HG02884 (cell line): ENCODE data around the gene NOL7.

Source experiments
- ATAC-seq: cut with Tn5 transposase; IDR thresholded peaks from one replicate; pipeline ENCODE4 v1.9.1; 2021; ENCODE audit warnings: mild to moderate bottlenecking, moderate library complexity; ENCODE audit not compliant: unreplicated experiment

NOL7 gene

DNA sequence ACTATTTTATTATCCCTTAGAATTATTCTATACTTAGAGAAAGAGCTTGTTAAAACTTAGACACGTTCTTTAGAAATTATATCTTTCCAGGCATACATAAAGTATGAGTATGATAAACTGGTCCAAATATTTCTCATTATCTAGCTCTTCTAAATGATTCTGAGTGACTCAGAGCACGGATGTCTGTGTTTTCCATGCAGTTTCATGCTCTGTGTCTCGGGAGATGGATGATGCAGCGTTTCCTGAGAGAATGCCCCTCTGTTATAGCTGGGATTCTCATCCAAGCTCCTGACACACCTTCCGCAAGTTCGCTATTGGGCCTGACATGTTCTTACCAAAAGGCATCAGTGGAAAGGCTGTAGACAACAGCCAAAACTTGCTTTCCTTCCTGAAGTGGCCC, 21.4 kb upstream of the NOL7 start:
- ATAC-seq: no peak

- no peak for ATAC-seq
Measured at GRCh38 chr6:13597073-13597472, 18.1 kb upstream of the NOL7 start.

DNA sequence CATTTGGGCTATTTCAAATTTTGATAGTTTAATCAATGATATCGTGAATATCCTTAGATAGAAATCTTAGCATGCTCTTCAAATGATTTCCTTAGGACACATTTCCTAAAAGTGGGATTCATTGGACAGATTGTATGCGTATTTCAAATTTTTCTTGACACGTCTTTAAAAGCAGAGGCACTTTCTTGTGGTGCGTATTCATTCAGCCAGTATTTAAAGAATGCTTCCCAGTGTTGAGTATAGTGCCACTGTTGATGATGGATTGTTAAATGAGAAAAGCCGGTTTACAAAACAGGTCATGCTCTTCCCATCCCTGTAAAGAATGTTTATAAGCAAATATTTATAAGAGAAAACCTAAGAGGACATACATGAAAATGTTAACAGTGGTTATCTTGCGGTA, 15.1 kb upstream of the NOL7 start:
- ATAC-seq: no peak

GRCh38 chr6:13604135-13604534, 11.0 kb upstream of the NOL7 start:
- no peak for ATAC-seq

GRCh38 chr6:13604546-13605416, 10.4 kb upstream of the NOL7 start:
- ATAC-seq: no peak

- ATAC-seq: no peak
Measured at GRCh38 chr6:13605634-13606033, 9.5 kb upstream of the NOL7 start.

DNA sequence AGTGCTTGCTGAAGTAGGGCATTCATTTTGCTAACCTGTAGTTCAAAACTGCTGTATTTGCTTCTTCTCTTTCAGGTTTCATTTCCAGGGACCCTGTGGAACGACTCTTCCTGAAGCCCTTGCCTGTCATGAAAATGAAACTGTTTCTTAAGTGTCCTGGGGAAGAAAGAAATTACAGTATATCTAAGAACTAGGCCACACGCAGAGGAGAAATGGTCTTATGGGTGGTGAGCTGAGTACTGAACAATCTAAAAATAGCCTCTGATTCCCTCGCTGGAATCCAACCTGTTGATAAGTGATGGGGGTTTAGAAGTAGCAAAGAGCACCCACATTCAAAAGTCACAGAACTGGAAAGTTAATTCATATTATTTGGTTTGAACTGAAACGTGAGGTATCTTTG, 3.4 kb upstream of the NOL7 start:
- ATAC-seq: no peak

GRCh38 chr6:13613029-13613594, 2.0 kb upstream of the NOL7 start:
- ATAC-seq: no peak

DNA sequence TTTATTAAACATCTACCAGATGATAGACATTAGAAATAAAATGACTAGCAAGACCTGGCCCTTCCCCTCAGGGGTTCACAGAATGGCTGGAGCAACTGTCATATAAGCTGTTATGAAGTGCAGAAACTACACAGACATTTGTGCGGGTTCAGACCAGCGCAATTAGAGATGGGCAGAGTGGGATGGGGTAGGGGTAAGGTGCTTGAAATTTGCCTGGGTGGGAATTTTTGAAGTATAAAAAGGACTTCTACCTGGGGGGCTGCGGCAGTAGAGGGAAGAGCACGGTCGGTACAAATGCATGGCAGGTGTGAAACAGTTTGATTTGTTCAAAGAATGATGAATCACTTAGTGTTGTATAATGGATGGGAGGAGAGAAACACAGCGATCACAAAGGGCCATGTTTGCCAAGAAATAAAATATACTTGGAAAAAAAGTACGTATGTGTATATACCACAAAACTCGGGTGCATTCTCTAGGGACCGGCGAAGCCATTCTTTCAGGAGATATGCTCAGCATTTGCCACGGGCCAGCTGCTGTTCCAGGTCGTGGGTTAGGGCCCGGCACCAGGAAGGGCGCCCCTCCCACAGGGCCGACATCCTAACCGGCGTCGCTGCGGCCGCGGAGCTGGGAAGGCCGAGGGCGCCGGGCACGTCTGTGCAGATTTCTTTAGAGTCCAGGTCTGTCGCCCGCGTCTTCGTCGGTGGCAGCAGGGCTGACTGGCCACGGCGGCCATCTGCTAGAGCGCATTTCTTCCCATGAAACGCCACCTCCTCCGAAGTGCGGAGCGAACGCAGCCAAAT, 809 bp upstream of the NOL7 start:
- peak; percentile 6 for ATAC-seq

DNA sequence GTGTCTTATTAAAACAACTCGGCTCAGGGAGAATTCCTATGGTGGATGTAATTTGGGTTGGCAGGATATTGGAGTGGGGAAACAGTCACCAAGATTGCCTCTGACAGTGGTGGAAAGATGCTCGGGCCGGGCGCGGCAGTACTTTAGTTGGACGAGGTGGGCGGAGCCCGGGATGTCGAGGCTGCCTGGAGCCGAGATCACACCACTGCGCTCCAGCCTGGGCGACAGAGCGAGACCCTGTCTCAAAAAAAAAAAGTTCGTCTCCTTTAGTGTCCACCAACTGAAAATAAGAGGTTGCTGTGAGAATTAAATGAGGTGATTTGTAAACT, 621 bp downstream of the NOL7 start:
- ATAC-seq: peak; percentile 20

DNA sequence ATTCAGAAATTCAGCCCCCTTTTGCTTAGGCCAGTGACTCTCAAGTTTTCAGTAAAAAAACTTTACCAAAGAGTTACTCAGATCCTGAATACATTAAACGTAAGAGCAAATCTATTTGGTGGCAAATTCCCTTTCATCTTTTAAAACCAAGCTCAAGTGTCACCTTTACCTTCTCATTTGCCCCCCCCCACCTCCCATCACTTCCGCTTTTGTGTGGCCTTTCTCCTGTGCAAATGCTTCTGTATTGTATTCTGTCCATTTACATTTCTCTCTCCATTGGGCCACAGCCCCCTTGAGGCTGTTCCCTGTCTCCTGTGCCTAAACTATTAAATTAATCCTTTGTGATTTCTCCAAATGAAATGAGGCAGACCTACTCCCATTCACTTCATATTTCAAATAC, 1.9 kb downstream of the NOL7 start:
- ATAC-seq: no peak

GRCh38 chr6:13624871-13625288, 9.7 kb downstream of the NOL7 start:
- ATAC-seq: no peak

DNA sequence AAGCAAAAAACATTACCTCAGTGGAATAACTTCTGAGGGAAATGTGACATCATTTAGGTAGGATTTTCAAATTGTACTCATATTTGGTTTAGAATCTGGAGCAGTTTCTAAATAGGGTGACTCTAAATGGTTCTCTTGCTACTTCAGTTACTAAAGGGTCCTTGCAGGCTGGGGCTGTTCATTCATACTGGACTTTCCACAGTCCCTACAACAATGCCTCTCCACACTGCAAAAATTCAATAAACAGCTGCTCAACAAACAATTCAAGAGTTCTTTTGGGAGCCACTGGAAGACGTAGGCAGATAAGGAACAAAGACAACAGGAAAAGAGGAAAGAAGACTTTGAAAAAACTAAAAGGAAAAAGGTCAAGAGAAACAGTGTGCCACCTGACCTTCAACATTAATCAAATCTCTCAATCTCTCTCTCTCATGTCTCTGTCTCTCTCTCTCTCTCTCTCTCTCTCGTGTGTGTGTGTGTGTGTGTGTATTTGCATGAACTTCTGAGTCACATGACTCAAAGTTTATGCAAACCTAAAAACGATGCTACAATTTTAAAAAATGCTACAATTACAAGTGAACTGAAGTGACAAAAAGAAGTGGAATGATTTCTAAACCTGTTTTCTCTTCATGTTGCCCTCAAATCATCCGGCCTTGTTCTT, 14.5 kb downstream of the NOL7 start:
- ATAC-seq: no peak

DNA sequence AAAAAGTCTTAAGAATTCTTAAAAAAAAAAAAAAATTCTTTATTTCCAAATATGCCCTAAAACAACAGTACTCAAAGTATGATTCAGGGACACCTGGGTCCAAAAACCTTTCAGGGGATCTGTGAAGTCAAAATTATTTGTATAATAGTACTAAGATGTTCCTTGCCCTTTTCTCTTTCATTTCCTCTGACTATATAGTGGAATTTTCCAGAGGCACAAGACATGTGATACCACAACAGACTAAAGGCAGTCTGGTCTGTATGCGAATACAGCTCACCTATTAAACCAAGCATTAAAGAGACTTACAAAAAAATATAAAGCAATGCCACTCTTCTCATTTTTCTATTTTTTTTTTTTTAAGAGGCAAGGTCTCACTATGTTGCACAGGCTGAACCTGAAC, 15.4 kb downstream of the NOL7 start:
- ATAC-seq: no peak

DNA sequence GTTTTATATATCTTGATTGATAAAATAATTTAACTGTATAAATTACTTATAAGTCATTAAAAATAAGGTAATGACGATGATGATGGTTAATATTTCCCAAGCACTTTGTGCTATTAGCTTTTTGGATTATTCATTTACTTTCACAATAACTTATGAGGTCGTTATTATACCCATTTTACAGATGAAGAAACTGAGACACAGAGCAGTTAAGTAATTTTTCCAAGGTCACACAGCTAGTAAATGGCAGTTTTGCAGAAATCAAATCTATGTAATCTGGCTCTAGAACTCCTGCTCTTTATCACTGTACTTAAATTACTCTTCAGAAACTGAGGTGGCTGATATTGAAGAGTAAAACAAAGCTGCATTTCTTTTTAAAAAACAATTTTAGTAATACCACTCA, 18.2 kb downstream of the NOL7 start:
- no peak for ATAC-seq

DNA sequence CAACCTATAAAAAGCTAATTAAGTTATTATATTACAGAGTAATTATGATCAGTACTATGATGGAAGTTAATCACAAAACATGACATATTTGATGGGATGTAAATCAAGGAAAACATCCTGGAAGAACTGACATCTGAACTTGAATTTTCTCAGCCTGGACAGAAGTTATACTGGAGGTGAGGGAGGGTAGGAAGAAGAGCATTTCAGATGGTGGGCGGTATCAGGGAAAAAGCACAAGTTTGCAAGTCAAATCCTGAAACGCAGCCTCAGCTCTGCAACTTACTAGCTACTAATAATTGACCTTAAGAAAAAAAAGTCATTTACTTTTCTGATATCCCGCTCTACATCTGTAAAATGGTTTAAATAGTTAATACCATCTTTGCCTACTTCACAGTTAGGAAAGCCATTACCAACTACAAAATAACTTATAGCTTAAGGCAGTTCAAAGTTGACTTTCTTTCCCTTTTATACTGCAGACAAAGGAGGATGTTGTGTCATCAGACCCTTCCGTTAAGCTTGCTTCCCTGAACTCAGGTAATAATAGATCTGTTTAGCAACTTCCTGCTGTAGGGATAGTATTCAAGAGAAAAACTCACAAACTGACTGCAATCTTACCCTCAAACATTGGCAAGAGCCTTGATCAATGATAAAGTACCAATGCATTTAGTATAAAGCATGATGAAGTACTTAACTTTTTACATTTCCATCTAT, 21.0 kb downstream of the NOL7 start:
- ATAC-seq: no peak

DNA sequence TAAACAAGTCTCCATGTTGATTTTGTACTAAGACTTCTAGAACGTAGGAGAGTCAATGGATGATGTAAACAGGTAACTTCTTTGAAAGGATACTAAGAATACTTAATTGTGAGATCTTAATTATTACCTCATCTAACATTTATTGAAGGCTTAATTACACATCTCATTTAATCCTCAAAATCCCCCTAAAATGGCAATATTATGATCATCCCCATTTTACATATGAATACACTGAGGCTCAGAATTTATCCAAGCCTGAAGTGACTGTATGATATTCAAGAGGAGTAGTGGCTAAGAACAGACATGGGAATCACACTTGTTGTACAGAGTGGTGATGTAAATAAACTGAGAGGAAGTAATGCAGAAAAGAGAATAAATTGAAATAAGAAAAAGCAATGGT, 22.9 kb downstream of the NOL7 start:
- no peak for ATAC-seq

DNA sequence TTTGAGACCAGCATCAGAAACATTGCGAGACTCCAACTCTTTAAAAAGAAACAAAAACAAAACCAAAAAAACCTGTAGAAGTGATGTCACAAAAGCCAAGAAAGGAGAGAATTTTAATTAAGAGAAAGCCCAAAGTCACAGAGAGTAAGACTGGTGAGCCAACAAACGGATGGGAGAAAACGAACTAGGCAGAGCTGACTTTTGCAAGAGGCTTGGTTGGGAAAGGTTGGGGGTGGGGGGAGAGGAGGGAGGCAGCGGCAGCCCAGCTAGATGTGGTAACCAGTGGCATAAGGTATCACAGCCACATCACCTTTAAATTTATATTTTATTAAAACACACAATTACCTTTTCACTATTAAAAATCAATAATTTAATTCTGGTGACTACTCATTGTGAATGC, 23.5 kb downstream of the NOL7 start:
- no peak for ATAC-seq

DNA sequence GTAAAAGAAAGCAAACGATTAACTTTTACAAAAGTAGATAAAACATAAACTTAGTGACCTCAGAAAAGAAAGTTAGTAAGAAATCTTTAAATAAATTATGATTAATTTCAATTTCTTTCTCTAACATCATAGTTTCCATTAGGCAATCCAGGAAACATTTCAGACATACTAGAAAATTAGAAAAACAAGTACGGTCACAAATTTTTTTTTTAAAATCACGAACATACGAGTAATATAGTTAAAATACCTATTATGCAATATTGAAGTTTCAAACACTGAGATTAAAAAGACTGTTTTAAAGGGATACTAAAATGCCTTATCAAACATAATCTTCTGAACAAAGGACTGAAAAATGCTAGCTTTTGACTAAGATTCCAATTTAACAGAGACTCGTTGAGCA, 26.2 kb downstream of the NOL7 start:
- no peak for ATAC-seq

GRCh38 chr6:13643125-13643524, 28.0 kb downstream of the NOL7 start:
- ATAC-seq: no peak

- ATAC-seq: no peak
Measured at GRCh38 chr6:13648850-13649249, 33.7 kb downstream of the NOL7 start.
